Stimulated activated CD4-positive, alpha-beta T cell treated with anti-CD3 and anti-CD28 coated beads, Interleukin-1b, Interleukin-23, amount 100 ng/mL, for 4 hours (primary cell): ENCODE results near the gene DNPH1.

Experiments used
- DNase-seq, 2 donors: peaks; one replicate each; pipeline ENCODE4 v3.0.0-alpha.2; 2020; ENCODE audit warnings: low read depth in 2 of 2

The DNPH1 gene, protein sequence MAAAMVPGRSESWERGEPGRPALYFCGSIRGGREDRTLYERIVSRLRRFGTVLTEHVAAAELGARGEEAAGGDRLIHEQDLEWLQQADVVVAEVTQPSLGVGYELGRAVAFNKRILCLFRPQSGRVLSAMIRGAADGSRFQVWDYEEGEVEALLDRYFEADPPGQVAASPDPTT

GRCh38 chr6:43228951-43229802, at the start of gene DNPH1:
DNPH1 (minus strand) TSS chr6:43229481; CDS start chr6:43229456, 25 bp downstream.
- DNase-seq: peak; percentile 70 to 78

DNA sequence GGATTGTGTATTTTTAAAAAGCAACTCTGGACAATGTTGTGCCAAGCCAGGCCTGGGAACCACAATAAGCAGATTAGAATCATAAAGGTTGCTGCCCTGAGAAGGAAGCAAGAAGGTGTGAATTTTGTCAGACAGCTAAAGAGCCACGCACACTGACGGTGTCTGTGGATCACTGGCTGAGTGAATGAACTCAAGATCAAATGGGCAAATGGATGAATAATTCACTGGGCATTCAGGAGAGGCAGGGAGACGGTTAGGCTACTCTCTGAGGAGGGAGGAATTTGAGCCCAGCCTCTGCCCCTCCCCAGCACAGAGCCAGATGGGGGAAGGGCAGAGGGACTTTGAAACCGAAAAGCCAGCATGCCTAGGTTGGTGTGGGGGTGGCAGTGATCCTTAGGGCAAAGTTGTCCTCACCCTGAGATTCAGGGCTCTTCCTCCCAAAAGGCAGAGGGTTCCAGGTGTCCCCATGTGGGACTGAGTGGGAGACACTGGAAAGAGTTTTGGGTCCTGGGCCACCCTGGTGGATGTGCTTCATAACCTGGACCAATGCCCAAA, 49.3 kb upstream of the DNPH1 start:
- no peak for DNase-seq

DNA sequence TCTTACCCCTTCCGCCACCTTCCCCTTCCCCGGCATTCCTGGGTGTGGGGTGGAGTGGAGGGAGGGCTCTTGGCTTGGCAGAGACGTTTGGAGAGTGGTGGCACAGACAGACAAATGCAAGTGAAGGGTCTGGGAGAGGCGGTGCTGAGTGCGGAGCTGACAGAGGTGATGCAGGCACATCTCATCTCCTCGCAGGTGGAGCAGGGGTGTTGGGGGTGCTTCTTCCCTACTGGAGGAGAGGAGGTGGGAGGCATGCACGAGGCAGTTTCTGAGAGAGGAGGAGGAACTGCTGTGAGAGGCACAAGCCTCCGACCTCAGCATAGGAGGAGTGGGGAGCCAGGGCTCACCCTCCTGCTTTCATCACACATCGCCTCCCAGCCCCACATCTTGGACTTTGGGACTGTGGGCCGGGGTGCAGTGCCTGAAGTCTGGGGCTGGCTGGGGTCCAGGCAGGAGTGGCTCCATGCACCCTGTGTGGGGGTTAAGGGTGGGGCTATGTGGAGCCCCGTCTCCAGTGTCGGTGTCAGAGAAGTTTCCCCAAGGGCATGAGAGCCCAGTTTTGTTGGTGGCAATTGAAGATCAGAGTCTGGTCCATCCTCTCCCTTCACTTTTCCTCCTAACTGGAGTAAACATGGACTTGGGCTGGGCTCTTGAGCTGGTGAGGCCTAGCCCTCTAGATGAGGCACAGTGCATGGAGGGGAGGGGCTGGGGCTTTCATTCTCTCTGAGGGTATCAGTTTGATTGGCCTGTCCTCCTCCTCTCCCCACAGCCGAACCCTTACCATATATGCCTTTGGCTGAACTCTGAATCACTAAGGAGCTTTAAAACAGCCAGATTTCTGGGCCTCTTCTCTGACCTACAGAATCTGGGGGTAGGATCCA, 48.6 kb upstream of the DNPH1 start:
- no peak for DNase-seq

- DNase-seq: no peak
Observed at GRCh38 chr6:43277306-43277642, 48.0 kb upstream of the DNPH1 start.

DNA sequence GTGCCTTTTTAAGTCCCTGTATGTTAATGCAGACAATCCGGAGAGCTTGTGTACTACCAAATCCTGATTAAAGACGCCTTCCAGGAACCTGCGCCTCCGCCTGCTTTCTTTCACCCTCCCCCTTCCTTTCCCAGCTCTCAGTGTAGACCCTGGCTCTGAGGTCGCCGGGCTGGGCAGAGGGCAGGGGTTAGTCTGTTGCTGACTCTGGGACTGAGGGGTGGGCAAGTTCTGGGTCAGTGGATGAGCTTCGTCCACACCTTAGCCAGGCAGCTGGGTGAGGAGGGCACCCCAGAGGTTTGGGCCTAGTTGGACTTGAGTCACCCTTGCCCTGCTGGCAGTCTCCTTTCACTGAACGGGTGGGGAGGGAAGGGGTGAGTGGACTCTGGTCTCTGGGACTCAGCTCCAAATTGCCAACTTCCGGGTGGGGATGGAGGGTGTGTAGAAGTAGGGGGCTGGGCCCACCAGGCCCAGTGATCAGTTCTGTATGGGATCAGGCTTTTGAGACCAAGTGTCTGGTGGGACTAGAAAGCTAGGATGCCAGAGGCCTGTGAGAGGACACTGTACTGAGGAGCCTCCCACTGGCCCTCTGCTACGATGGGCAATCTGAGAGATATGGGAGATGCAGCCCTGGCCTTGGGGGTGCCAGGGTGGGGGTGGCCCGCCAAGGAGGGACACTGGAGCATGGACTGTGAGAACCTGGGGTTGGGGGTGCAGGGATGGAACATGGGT, 47.5 kb upstream of the DNPH1 start:
- DNase-seq: no peak

DNA sequence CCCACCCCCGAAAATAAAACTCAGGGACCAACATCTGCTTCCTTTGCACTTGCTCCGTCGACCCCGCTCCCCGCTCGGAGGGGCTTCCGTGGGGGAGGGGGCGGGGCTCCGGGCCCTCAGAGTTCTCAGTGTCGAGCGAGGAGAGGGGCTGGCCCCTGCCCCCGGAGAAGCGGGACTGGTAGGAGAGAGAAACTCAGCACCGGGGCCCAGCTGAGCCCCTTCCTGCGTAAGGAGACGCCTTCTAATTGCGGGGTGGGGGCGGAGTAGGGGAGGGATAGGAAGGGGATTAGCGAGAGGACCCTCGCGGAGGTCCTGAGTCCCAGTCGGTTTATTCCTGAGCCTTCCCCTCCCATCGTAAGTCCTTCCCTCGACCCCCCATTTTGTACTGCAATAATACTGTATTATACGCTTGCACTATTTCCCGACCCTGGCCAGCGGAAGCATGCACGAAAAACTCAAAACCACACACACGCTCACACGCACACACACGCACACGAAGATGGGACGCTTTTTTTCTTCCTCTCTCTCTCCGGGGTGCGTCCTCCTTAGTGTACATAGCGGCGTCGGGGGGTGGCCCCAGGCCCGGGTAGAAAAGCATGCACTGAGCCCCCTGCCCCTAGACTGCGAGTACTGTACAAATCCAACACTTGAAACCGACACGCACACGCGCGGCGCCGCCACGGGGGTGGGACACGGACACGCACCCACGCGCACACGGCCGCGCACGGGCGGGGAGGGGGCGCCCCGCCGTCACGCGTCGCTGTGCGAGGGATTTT, 46.7 kb upstream of the DNPH1 start:
- DNase-seq: no peak

DNA sequence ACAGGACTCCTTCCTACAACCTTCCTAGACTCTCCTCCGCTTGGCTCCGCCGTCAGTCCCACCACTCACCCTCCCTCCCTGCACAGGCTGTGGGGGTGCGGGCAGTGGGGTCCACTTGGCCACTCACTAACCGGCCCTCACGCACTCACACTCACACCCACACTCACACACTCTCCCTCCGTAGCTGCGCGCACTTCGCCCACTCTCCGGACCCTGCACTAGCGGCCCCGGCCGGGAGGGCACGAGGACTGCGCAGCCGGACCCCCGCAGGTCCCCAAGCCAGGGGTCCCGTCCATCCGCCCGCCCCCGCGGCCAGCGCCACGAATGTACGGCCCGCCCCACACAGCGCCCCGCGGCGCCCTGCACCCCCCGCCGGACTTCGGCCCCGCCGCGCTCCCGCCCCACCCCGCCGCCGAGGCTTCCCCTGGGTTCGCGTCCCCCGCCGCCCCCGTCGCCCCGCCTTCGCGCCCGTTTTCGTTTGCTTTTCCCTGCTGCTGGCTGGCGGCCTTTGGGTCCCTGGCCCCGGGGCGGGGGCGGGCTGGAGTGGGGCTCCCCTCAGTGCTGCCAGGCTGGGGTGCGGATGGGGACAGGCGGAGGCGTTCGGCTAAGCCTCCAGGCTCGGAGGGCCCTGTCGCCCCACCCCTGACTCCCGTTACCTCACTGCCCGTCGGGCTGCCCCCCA, 45.8 kb upstream of the DNPH1 start:
- peak; percentile 18 to 33 for DNase-seq

DNA sequence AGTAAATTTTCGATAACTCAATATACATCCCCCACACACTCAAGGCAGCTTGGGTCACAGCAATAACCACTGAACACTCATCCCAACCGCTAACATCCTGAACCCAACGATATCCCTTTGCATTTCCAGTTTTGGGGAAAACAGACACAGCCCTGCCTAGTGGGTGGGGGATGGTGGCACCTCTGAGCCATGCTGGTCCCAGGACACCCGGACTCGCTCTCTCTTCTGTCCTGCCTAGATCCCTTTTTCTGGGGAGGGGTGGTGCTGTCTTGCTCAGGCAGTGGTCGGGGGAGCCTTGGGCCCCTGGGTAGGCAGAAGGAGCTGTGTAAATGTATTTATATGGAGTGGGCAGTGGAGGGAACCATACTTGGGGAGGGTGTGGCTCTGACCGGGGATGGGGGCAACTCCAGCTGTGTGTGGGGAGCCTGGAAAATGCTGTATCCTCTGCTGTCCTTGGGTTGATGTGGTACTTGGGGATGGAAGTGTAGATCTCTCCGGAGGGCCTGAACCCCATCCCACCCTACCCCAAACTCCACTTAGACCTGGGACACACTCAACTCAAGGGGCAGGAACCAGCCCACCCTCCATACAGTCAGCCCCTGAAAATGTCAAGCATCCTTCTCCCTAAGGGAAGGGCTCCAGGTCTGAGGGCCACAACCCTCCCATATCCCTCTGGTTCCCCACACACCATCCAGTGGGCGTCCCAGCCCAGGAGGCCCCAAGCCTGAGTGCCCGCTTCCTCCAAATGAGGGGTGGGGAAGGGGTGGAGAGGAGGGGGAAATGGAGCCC, 45.0 kb upstream of the DNPH1 start:
- DNase-seq: no peak

- DNase-seq: no peak
Observed at GRCh38 chr6:43273707-43274106, 44.4 kb upstream of the DNPH1 start.

DNA sequence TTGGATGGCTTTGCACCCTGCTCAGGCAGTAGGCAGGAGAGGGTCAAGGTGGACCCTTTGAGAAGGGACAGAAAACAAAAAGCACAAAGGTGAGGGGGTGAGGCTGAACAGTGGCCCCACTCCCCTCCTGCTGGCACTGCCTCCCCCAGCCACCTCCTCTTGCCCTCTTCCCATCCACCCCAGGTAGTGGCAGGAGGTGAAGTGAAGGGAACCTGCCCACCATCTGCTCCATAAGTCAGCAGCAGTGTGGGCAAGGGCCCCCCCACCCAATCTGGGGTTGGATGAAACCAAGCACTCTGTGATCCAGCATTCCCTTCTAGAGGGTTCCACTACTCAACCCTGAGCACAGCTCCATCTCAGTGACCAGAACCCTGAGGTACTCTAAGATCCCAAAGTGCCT, 42.7 kb upstream of the DNPH1 start:
- no peak for DNase-seq

DNA sequence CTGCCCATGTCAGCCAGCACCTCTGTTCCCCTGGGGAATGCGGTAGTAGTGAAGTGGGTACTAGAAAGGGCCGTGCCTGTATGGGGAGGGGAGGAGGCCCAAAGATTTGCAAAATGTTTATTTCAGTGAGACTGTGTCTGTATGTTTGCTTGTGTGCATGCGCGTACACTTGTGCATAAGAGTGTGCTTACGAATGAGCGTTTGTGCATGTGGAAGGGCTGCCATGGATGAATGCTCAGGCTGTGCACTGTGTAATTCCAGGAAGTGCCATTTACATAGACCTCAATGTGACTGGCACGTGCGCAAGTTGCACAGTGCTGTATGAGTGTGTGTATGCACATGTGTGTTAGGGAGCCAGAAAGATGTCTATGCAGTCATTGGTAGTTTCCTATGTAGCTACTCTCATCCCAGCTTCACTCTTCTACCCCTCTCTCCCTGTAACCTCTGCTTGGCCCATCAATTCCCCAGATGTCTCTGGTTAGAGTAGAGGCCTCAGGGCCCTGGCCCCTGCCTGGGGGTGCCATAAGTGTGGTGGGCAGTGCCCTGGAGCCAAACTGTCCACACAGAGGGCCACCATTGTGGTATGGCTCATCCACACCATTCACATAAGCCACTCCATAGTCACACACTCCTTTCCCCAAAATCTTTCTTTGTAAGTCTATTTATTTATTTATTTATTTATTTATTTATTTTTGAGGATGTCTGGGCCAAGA, 42.0 kb upstream of the DNPH1 start:
- DNase-seq: no peak

DNA sequence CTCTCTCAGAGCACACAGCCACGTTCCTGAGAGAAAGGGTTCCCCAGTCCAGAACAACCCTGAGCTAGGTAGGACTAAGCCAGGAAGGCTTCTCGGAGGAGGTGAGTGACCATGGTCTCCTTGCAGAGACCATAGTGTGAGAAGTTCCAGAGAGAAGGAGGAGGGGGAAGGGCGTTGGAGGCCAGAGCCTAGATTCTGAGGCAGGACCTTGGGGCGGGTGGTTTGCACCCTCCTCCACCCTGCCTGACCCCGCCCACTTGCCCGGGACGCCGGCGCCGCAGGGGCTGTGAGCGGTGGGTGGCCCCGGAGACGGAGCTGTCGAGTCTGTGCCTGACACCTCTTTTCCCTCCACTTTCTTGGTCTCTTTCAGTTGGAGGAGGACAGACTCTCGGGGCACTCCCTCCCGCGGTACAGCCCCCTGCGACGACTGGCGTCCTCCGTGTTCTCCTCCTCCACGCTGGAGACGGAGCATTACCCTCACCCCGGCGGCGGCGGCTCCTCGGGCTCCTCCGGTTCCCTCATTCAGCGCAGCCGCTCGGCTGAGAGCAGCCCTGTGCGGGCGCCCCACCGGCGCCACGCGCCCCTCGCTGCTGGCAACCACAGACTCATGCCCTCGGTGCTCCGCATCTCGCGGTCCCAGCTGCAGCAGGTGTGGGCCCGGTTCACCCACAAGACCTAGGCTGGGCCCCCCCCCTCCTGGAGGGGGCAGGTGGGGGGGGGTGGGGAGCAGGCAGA, 40.2 kb upstream of the DNPH1 start:
- DNase-seq: peak; percentile 36 to 44

DNA sequence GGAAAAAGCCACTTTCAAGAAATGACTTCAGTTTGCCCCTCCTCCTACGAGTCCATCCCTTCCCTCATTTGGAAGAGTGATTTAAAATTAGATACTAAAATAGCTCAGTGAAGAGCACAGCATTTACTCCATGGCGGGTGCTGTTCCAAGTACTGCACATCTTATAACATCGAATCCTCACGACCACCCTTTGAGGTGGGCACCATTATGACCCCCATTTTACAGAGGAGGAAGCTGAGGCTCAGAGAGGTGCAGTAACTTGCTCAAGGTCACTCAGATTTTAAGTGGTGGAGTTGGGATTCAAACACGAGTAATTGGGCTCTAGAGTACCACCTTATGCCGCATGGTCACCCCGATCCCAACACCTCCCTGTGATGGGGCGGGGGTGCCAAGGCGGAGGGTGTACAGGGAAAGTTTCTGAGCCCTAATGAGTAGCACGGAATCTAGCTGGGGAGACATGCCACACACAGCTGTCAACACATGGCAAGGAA, 39.5 kb upstream of the DNPH1 start:
- no peak for DNase-seq

- DNase-seq: no peak
Observed at GRCh38 chr6:43268355-43268700, 39.0 kb upstream of the DNPH1 start.

GRCh38 chr6:43267619-43268354, 38.5 kb upstream of the DNPH1 start:
- DNase-seq: no peak

DNA sequence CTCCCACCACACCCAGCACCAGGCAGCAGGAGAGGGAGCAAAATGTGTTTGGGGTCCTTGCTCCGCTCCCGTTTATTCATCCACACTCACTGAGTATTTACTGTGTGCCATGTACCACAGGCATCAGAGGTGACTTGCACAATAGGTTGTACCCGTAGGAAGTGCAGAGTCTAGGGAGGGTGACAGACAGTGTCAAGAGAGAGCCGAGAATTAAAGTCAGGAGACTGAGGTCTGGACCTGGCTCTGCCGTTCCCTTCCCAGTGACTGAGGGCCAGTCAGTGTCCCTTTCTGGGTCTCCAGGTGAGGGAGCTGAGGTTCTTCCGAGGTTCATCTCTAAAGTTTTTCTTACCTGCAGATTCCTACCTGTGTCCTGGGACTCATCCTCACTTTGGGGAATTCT, 36.3 kb upstream of the DNPH1 start:
- DNase-seq: no peak

DNA sequence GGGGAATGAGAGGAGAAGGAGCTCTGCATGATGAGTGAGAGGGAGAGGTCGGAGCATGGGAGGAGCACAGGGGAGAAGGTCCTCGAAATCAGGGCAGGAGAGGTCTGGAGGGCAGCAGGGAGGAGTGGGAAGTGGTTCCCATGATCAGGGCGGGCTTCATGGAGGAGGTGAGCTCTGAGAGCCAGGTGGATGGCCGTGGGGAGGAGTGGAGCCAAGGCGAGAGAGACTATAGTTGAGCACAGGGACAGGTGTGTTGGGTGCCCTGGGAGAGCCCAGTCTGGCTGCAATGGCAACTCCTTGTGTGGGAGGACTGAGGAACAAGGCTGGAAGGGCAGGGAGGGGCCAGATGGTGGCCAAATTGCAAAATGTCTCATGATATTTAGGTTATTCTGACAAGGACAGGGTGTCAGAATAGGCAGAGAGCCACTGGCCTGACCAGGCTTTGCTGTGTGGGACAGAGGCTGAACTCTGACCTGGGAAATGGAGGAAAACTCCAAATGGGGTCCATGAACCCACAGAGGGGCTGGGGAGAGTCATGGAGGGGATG, 35.4 kb upstream of the DNPH1 start:
- no peak for DNase-seq
